22Rv1 (cell line): ENCODE measurements around the gene FADS2.

ENCODE experiments used
- H3K27ac ChIP-seq: fragments of 450-650 bp; 2 replicates; pipeline ENCODE4 v1.5.1; 2017
- CTCF ChIP-seq: fragments of 450-650 bp; IDR thresholded peaks from 2 replicates; pipeline ENCODE4 v1.5.1; 2017; ENCODE audit warnings: mild to moderate bottlenecking
- ZFX ChIP-seq: fragments of 450-650 bp; IDR thresholded peaks from 2 replicates; pipeline ENCODE4 v1.6.1; 2017; ENCODE audit warnings: antibody characterized with exemption, borderline replicate concordance

The FADS2 gene

GRCh38 chr11:61916737-61917333 lies 88.7 kb downstream of the FADS2 start:
- TF ChIP-seq ZFX (no peak), CTCF (no peak)
- no peak overlapping the region for H3K27ac ChIP-seq
